Measurements from ENCODE around the gene SERPIND1.

The SERPIND1 gene

GRCh38 chr22:20741634-20742581 is 32.0 kb upstream of the SERPIND1 start:
- Histone ChIP-seq H3K4me1 (ENCODE audit: control insufficient read depth, low read length) (no peaks in the 10 kb centered on the region), H3K27ac (ENCODE audit: low read depth, low read length) (no peak overlapping the region), H3K36me3 (ENCODE audit: control insufficient read depth, low read length) (peaks cover 42% of the 10 kb centered on the region)

GRCh38 chr22:20742764-20743163 is 31.1 kb upstream of the SERPIND1 start:
- no peaks in the 10 kb centered on the region for H3F3A ChIP-seq (ENCODE audit: control insufficient read depth, insufficient read depth)

More at GRCh38 chr22:20741634-20742581, 32.0 kb upstream of the SERPIND1 start:
- peak; percentile 89 for TF ChIP-seq CTCF (IDR thresholded peaks at IDR 0.05; ENCODE audit: low read depth, low read length, poor library complexity, severe bottlenecking)
- TF ChIP-seq EZH2phosphoT487 (IDR thresholded peaks at IDR 0.05; ENCODE audit: borderline replicate concordance, low read length) = no peak
- H3K4me2 ChIP-seq (ENCODE audit: low read length) = no peak overlapping the region
- H4K20me1 ChIP-seq (ENCODE audit: control insufficient read depth, insufficient read depth, low read depth, low read length) = no peaks in the 10 kb centered on the region
- H3K9me2 ChIP-seq (replicated peaks; ENCODE audit: control insufficient read depth, low read length) = no peaks in the 10 kb centered on the region
- H3K4me3 ChIP-seq (ENCODE audit: low read length) = no peak overlapping the region
- H3F3A ChIP-seq (ENCODE audit: control insufficient read depth, insufficient read depth) = no peaks in the 10 kb centered on the region
- no peaks in the 10 kb centered on the region for H3K27me3 ChIP-seq (ENCODE audit: control insufficient read depth, low read length)
- no peaks in the 10 kb centered on the region for H3K9me3 ChIP-seq (ENCODE audit: control insufficient read depth, insufficient read depth, low read length)
- no peaks in the 10 kb centered on the region for H3K79me2 ChIP-seq (ENCODE audit: control insufficient read depth, low read length)

GRCh38 chr22:20744456-20744855 is 29.5 kb upstream of the SERPIND1 start:
- H3K9me2 ChIP-seq (replicated peaks; ENCODE audit: control insufficient read depth, low read length) = no peaks in the 10 kb centered on the region
- peaks cover 7% of the 10 kb centered on the region for H3K4me1 ChIP-seq (ENCODE audit: control insufficient read depth, low read length)
- H3K27me3 ChIP-seq (ENCODE audit: control insufficient read depth, low read length) = no peaks in the 10 kb centered on the region
- no peaks in the 10 kb centered on the region for H3K79me2 ChIP-seq (ENCODE audit: control insufficient read depth, low read length)
- no peaks in the 10 kb centered on the region for H3F3A ChIP-seq (ENCODE audit: control insufficient read depth, insufficient read depth)
- H3K4me3 ChIP-seq (ENCODE audit: low read length) = no peak overlapping the region
- no peaks in the 10 kb centered on the region for H4K20me1 ChIP-seq (ENCODE audit: control insufficient read depth, insufficient read depth, low read depth, low read length)
- no peak overlapping the region for H3K27ac ChIP-seq (ENCODE audit: low read depth, low read length)
- no peaks in the 10 kb centered on the region for H3K9me3 ChIP-seq (ENCODE audit: control insufficient read depth, insufficient read depth, low read length)
- TF ChIP-seq EZH2phosphoT487 (IDR thresholded peaks at IDR 0.05; ENCODE audit: borderline replicate concordance, low read length) = no peak
- no peak for TF ChIP-seq CTCF (IDR thresholded peaks at IDR 0.05; ENCODE audit: low read depth, low read length, poor library complexity, severe bottlenecking)
- H3K36me3 ChIP-seq (ENCODE audit: control insufficient read depth, low read length) = peaks cover 54% of the 10 kb centered on the region
- no peak overlapping the region for H3K4me2 ChIP-seq (ENCODE audit: low read length)

More at GRCh38 chr22:20742764-20743163, 31.1 kb upstream of the SERPIND1 start:
- Histone ChIP-seq H3K36me3 (ENCODE audit: control insufficient read depth, low read length) (peaks cover 51% of the 10 kb centered on the region), H3K9me3 (ENCODE audit: control insufficient read depth, insufficient read depth, low read length) (no peaks in the 10 kb centered on the region), H3K4me3 (ENCODE audit: low read length) (no peak overlapping the region), H4K20me1 (ENCODE audit: control insufficient read depth, insufficient read depth, low read depth, low read length) (no peaks in the 10 kb centered on the region), H3K79me2 (ENCODE audit: control insufficient read depth, low read length) (no peaks in the 10 kb centered on the region), H3K4me2 (ENCODE audit: low read length) (no peak overlapping the region), H3K27me3 (ENCODE audit: control insufficient read depth, low read length) (no peaks in the 10 kb centered on the region), H3K4me1 (ENCODE audit: control insufficient read depth, low read length) (no peaks in the 10 kb centered on the region), H3K9me2 (replicated peaks; ENCODE audit: control insufficient read depth, low read length) (no peaks in the 10 kb centered on the region), H3K27ac (ENCODE audit: low read depth, low read length) (no peak overlapping the region)
- TF ChIP-seq EZH2phosphoT487 (IDR thresholded peaks at IDR 0.05; ENCODE audit: borderline replicate concordance, low read length) = no peak
- no peak for TF ChIP-seq CTCF (IDR thresholded peaks at IDR 0.05; ENCODE audit: low read depth, low read length, poor library complexity, severe bottlenecking)

Data from DOHH2 (cell line).